ENCODE data around the gene GPAT3. TPM values are rescaled to one million over a fixed set of nuclear protein-coding genes. Genes with fewer than 3 reads are reported as not detected.

The GPAT3 gene
- total RNA-seq, 1 experiment from 2014 or later, result 0.30 TPM

DNA sequence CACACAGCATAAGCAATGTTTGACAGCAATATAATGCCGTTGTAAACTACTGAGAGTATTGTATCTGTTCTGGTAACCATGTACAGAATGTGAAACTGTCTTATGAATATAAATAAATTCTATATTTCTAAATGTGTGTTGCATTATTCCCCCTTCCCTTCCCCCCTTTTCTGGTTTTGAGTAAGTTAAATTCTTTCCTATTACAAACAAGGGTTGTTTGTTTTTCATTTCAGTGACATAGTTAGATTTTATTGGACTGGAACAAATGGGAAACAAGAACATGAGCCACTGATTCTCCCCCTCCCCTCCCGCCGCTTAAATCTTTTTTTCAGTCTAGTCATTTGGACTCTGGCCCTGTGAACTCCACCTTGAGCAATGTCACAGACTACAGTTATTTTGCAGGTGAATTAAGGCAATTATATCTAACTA lies 69.8 kb downstream of the GPAT3 start:
- intact Hi-C loops (cut with micrococcal nuclease), result no loop called here
- Mint-ChIP-seq H3K4me3 (ENCODE audit: unreplicated experiment) (no peak overlapping the region), H3K27me3 (ENCODE audit: insufficient read depth, unreplicated experiment) (peaks cover 18% of the 10 kb centered on the region), H3K27ac (ENCODE audit: low read depth, unreplicated experiment) (no peak overlapping the region), H3K36me3 (ENCODE audit: insufficient read depth, unreplicated experiment) (no peaks in the 10 kb centered on the region), H3K9me3 (ENCODE audit: unreplicated experiment) (no peaks in the 10 kb centered on the region), H3K4me1 (ENCODE audit: insufficient read depth, unreplicated experiment) (no peaks in the 10 kb centered on the region)
- ChIA-PET CTCF (interaction anchor here (0.6 kb wide), 1 partner anchor 140 kb away, joined by 3 read pairs; no protein-coding TSS in a partner anchor), POLR2A (no interaction called here)
- BruUV-seq (replicated peaks), result no TSS peak
- TF ChIP-seq, protein P1, sequence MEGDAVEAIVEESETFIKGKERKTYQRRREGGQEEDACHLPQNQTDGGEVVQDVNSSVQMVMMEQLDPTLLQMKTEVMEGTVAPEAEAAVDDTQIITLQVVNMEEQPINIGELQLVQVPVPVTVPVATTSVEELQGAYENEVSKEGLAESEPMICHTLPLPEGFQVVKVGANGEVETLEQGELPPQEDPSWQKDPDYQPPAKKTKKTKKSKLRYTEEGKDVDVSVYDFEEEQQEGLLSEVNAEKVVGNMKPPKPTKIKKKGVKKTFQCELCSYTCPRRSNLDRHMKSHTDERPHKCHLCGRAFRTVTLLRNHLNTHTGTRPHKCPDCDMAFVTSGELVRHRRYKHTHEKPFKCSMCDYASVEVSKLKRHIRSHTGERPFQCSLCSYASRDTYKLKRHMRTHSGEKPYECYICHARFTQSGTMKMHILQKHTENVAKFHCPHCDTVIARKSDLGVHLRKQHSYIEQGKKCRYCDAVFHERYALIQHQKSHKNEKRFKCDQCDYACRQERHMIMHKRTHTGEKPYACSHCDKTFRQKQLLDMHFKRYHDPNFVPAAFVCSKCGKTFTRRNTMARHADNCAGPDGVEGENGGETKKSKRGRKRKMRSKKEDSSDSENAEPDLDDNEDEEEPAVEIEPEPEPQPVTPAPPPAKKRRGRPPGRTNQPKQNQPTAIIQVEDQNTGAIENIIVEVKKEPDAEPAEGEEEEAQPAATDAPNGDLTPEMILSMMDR (IDR thresholded peaks at IDR 0.05; ENCODE audit: unreplicated experiment), result no peak
- no peak for DNase-seq (ENCODE audit: unreplicated experiment)

DNA sequence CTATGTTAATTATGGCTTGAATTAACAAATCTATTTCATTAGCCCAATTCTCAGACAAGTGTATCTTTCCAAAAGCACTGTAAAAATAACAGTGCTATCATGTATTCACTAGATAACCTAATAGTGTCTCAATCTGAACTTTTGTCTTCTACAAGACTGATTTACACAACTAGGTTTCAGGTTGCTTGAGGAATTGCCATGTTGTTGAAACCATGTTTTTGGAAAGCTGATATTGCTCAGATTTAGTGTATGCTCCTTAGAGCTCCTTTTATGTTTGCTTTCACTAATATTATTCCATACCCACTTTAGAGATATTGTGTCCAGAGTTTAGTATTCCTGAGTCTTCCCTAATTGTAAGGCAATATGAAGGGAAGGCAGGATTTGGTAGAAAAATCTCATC lies 70.6 kb downstream of the GPAT3 start:
- BruUV-seq (replicated peaks), result no TSS peak
- CTCF ChIA-PET, result no interaction called here
- no peak for DNase-seq (ENCODE audit: unreplicated experiment)
- Mint-ChIP-seq H3K4me3 (ENCODE audit: unreplicated experiment) (no peak overlapping the region), H3K27me3 (ENCODE audit: insufficient read depth, unreplicated experiment) (peaks cover 25% of the 10 kb centered on the region), H3K36me3 (ENCODE audit: insufficient read depth, unreplicated experiment) (no peaks in the 10 kb centered on the region), H3K9me3 (ENCODE audit: unreplicated experiment) (peaks cover 4% of the 10 kb centered on the region), H3K4me1 (ENCODE audit: insufficient read depth, unreplicated experiment) (no peaks in the 10 kb centered on the region), H3K27ac (ENCODE audit: low read depth, unreplicated experiment) (no peak overlapping the region)
- TF ChIP-seq, protein P1 (IDR thresholded peaks at IDR 0.05; ENCODE audit: unreplicated experiment), result no peak
- POLR2A ChIA-PET, result no interaction called here
- intact Hi-C loops (cut with micrococcal nuclease), result no loop called here

DNA sequence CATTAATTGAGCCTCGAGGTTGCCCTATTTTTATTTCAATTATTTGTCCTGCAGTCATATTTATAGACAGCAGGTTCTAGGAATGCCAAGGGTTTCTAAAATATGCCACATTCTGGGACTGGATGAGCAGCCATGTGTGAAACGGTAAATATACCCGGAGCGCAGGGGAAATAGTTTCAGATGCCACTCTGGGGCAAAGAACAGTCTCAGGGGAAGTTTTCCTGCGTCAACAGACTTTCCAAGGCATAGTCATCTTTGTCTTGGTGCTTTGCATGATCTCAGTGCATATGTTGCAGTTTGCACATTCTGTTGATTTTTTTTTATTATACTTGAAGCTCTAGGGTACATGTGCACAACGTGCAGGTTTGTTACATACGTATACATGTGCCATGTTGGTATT lies 71.0 kb downstream of the GPAT3 start:
- Mint-ChIP-seq H3K27ac (ENCODE audit: low read depth, unreplicated experiment) (no peak overlapping the region), H3K36me3 (ENCODE audit: insufficient read depth, unreplicated experiment) (no peaks in the 10 kb centered on the region), H3K4me1 (ENCODE audit: insufficient read depth, unreplicated experiment) (no peaks in the 10 kb centered on the region), H3K27me3 (ENCODE audit: insufficient read depth, unreplicated experiment) (peaks cover 29% of the 10 kb centered on the region), H3K9me3 (ENCODE audit: unreplicated experiment) (peaks cover 8% of the 10 kb centered on the region), H3K4me3 (ENCODE audit: unreplicated experiment) (no peak overlapping the region)
- ChIA-PET CTCF (no interaction called here), POLR2A (no interaction called here)
- no peak for DNase-seq (ENCODE audit: unreplicated experiment)
- intact Hi-C loops (cut with micrococcal nuclease), result no loop called here
- BruUV-seq (replicated peaks), result no TSS peak
- TF ChIP-seq, protein P1 (IDR thresholded peaks at IDR 0.05; ENCODE audit: unreplicated experiment), result no peak

DNA sequence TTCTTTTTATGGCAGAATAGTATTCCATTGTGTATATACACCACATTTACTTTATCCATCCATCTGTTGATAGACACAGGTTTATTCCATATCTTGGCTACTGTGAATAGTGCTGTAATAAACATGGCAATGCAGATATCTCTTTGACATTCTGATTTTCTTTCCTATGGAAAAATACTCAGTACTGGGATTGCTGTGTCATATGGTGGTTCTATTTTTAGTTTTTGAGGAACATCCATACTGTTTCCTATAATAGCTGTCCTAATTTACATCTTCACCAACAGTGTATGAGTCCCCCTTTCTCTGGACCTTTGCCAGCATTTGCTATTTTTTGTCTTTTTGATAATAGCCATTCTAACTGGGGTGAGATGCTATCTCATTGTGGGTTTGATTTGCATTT lies 73.5 kb downstream of the GPAT3 start:
- no peak for DNase-seq (ENCODE audit: unreplicated experiment)
- no peak overlapping the region for H3K27ac Mint-ChIP-seq (ENCODE audit: low read depth, unreplicated experiment)
- H3K4me3 Mint-ChIP-seq (ENCODE audit: unreplicated experiment), result no peak overlapping the region
- H3K27me3 Mint-ChIP-seq (ENCODE audit: insufficient read depth, unreplicated experiment), result peaks cover 43% of the 10 kb centered on the region
- no TSS peak for BruUV-seq (replicated peaks)
- no peaks in the 10 kb centered on the region for H3K4me1 Mint-ChIP-seq (ENCODE audit: insufficient read depth, unreplicated experiment)
- TF ChIP-seq, protein P1 (IDR thresholded peaks at IDR 0.05; ENCODE audit: unreplicated experiment), result no peak
- H3K36me3 Mint-ChIP-seq (ENCODE audit: insufficient read depth, unreplicated experiment), result no peaks in the 10 kb centered on the region
- peaks cover 27% of the 10 kb centered on the region for H3K9me3 Mint-ChIP-seq (ENCODE audit: unreplicated experiment)
- POLR2A ChIA-PET, result no interaction called here
- intact Hi-C loops (cut with micrococcal nuclease), result no loop called here
- CTCF ChIA-PET, result no interaction called here
